NCI-H146 treated with DMSO at 0.1 percent for 48 hours (cell line): ENCODE measurements around the gene GPRIN2.
"Not testable (repeated sequence)": the region's sequence is repeated elsewhere in the genome, so short reads cannot be mapped to it uniquely, and the experiment has no call there.

Experiments
- DNase-seq: peaks from one replicate; lab custom pipeline; 2025; ENCODE audit not compliant: unreplicated experiment; lab: John Stamatoyannopoulos, UW

Gene GPRIN2

GRCh38 chr10:46522295-46523118 is 34.0 kb downstream of the GPRIN2 start:
- DNase-seq, result no peak

- DNase-seq, result no peak
These were observed 35.5 kb downstream of the GPRIN2 start for GRCh38 chr10:46520941-46521340.

DNA sequence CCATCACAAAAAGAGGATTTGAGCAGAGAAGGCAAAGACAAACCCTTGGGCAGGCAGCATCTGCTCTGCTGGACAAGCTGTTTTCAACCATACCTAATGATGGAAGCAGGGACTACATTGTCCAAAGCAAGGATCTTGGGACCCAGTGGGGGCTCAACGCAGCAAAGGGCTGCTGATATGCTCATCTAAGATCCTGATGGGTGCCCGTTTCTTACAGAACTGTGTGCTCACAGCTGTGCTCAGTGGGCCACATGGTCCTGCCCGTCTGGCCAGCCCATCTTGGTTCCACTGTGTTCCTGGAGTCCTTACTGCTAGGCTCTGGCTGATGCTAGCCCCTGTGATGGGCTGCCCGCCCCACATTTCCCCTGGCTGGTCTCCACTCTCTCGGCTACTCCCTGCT is 36.1 kb downstream of the GPRIN2 start:
- DNase-seq, result no peak

- DNase-seq, result no peak
These were observed 38.3 kb downstream of the GPRIN2 start for GRCh38 chr10:46518028-46518725.

GRCh38 chr10:46517541-46517940 is 38.9 kb downstream of the GPRIN2 start:
- no peak for DNase-seq

DNA sequence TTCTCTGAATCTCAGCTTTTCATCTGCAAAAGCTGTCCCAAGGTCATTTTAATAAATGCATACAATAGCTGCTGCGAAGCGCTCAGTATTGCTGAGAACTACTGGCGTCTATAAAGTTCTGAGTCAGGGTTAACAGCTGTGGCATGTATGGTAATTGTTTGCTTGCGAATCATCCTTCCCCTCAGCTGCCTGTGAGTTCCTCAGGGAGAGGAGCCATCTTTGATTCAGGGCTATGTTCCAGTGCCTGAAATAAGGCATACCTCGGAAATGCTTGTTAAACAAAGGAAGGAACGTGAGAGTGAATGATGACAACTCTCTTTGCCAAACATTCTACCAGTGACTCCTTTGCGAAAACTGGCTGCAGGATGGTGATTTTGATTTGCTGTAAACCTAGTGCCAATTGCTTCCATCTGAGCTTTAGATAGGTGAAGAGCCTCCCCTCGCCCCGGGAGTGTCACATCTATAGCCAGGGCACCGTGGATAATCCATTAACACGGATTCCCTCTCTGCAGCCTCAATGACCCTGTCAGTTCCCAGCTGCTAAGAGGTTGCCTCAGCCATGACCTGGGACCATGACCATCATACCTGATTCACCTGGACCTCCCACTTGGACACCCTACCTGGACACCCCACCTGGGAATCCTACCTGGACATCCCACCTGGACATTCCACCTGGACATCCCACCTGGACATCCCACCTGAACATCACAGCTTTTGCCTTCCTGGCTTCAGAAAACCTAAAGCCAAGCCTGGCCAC is 39.6 kb downstream of the GPRIN2 start:
- DNase-seq, result no peak

GRCh38 chr10:46515793-46516192 is 40.7 kb downstream of the GPRIN2 start:
- DNase-seq, result no peak

GRCh38 chr10:46515366-46515765 is 41.1 kb downstream of the GPRIN2 start:
- no peak for DNase-seq

DNA sequence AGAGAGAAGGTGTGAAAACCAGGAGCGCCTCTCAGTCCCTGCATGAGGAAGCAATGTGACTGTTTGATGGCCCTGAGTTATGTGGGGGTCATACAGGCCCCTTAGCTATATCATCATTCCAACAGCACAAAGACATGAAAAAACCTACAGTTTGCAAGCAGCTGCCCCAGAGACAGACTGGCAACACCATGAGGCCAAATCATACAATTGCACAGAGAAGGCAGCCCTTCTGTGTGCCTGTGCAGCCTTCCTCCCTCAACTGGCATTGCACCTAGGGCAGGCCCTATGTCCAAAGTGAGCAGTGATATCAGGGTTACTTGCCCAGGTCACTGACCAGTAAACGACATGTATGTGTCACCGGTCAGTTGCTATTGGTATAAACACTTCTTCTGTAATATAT is 41.6 kb downstream of the GPRIN2 start:
- DNase-seq, result no peak

DNA sequence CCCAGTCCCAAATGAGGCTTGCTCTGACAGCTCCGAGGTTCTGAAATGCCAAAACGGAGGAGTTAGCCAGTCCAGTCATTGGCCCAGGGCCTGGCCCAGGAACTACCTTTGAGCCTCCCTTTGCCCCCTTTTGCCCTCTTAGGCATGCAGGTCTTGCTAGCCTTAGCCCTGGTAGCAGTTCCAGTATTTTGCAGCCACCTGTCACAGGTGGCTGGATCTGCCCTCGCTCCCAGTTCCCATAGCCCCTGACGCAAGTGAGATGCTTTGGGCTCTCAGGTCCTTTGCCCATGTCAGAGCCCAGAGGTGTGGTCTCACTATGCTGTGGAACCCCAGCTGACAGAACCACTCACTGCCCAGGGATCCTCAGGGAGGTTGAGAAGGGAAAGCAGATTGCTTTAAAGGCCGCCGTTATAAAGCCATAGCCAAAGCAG is 42.0 kb downstream of the GPRIN2 start:
- no peak for DNase-seq

DNA sequence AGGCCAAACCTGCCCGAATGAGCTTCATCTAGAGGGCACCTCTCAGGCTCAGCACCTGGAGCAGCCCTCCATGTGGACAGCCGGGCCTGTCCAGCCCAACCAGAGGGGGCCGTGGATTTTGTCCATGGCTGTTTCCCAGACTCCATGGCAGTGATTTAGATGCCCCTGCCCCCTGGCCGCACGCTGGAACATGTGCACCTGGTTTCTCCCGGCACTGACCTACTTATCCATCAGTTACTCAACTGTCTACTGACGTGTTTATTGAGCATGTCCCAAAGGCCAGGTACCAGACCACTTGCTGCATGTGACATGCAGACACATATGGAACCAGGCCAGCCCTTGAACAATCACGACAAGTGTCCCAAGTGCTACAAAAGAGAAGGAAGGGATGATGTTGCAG is 43.1 kb downstream of the GPRIN2 start:
- DNase-seq, result not testable (repeated sequence)

DNA sequence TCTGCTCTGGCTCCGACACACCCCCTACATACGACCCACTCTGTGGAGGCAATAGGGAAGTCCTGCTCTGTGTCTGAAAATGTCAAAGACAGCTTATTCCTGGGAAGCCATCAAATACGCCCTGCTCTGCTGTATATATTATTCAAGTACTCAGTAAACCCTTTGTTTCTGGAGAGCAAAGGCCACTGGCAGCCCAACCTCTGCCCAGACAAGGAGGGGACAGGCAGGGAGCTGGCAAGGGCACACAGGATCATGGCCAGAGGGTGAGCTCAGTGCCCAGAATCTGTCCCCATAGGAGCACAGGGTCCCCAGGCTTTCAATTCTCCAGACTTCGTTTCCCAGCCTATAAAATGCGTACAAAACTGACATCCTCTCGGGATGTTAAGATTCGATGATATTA is 43.7 kb downstream of the GPRIN2 start:
- not testable (repeated sequence) for DNase-seq

- DNase-seq, result not testable (repeated sequence)
These were observed 44.5 kb downstream of the GPRIN2 start for GRCh38 chr10:46512002-46512401.
